ENCODE data around the gene FAM24B. TPM values are rescaled to one million over a fixed set of nuclear protein-coding genes. Genes with fewer than 3 reads are reported as not detected.

Gene FAM24B
- total and polyA plus RNA-seq, 2 experiments from 2014 or later: 6.5 to 14.5 TPM

- H3K27ac Mint-ChIP-seq: peak overlapping the region; percentile 89
- Histone ChIP-seq H3K4me3 (peak overlapping the region; percentile 60), H3K9me2 (ENCODE audit: insufficient read depth) (no peaks in the 10 kb centered on the region), H3K4me2 (peak overlapping the region; percentile 89), H3F3A (replicated peaks; ENCODE audit: low read depth) (peaks cover 4% of the 10 kb centered on the region), H3K27ac (ENCODE audit: low read depth) (peak overlapping the region; percentile 91), H2AFZ (no peak overlapping the region), H3K36me3 (ENCODE audit: insufficient read depth) (no peaks in the 10 kb centered on the region), H3K4me1 (ENCODE audit: insufficient read depth) (peaks cover 50% of the 10 kb centered on the region), H3K27me3 (ENCODE audit: insufficient read depth) (peaks cover 20% of the 10 kb centered on the region; the same call in 1 of the 2 replicates), H3K79me2 (replicated peaks; ENCODE audit: insufficient read depth) (peaks cover 53% of the 10 kb centered on the region), H4K20me1 (replicated peaks; ENCODE audit: insufficient read depth) (no peaks in the 10 kb centered on the region)
- H3K9me3 Mint-ChIP-seq: peaks cover 8% of the 10 kb centered on the region; the same call in 2 of the 3 replicates
- H3K36me3 Mint-ChIP-seq (ENCODE audit: low read depth): peaks cover 33% of the 10 kb centered on the region; the same call in 2 of the 3 replicates
- no peak for DNase-seq (ENCODE audit: low spot score)
- TF ChIP-seq REST (IDR thresholded peaks at IDR 0.05; ENCODE audit: unreplicated experiment) (no peak), ZNF114 (CRISPR knock-in tag; IDR thresholded peaks at IDR 0.05) (no peak), ZNF462 (CRISPR knock-in tag; IDR thresholded peaks at IDR 0.05) (no peak), POLR2AphosphoS5 (IDR thresholded peaks at IDR 0.05; ENCODE audit: low read depth) (no peak), CREB1 (CRISPR knock-in tag; IDR thresholded peaks at IDR 0.05; ENCODE audit: low read depth) (no peak), ETS1 (IDR thresholded peaks at IDR 0.05) (no peak), ZNF331 (CRISPR knock-in tag; IDR thresholded peaks at IDR 0.05; ENCODE audit: low read depth) (no peak)
- H3K27me3 Mint-ChIP-seq (ENCODE audit: insufficient read depth, low read depth, poor library complexity): peaks cover 25% of the 10 kb centered on the region
- H3K4me3 Mint-ChIP-seq: peak overlapping the region; percentile 74
- H3K4me1 Mint-ChIP-seq: peaks cover 66% of the 10 kb centered on the region
- no peak for ATAC-seq
Measured at GRCh38 chr10:122877264-122877663, 2.1 kb downstream of the FAM24B start.

All from GM23338 (cell line).